ENCODE results near the gene CXCR5.

DNA sequence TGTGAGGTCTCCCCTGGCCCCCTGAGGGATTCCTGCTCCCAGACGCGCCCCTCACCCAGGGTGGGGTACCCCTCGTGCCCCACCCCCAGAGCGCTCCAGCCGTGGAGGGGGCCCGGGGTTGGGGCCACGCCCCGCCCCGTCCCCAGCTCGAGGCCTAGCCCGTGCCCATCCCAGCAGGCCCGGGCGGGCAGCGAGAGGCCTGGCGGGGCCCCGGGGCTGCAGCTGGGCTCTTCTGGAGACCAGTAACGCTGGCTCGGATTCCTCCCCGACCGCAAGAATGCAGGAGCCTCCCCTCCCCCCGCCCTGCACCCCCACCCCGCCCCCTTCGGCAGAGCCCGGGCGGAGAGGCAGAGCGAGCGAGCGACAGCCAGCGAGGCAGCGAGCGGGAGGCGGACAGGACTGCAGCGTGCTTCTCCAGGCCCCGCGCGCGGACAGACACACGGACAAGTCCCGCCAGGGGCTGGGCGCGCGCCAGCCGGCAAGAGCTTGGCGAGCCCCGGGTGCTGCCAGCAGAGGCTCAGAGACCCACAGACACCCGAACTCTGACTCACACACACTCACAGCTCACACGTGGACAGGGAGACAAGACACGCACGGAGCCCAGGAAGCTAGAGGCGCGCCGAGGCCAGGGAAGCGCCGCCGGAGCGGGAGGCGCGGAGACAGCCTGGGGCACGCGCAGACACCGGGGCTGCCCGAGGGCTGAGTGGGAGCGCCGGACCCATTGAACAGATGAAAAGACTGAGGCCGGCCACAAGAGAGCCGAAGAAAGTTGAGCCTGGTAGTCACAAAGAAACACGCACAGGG, 26.8 kb downstream of the CXCR5 start:
- TF ChIP-seq POLR2A (IDR thresholded peaks at IDR 0.05) (no peak), POLR2AphosphoS5 (IDR thresholded peaks at IDR 0.05) (peak; percentile 13 to 73 (median 66))
- TF ChIP-seq, protein P1, sequence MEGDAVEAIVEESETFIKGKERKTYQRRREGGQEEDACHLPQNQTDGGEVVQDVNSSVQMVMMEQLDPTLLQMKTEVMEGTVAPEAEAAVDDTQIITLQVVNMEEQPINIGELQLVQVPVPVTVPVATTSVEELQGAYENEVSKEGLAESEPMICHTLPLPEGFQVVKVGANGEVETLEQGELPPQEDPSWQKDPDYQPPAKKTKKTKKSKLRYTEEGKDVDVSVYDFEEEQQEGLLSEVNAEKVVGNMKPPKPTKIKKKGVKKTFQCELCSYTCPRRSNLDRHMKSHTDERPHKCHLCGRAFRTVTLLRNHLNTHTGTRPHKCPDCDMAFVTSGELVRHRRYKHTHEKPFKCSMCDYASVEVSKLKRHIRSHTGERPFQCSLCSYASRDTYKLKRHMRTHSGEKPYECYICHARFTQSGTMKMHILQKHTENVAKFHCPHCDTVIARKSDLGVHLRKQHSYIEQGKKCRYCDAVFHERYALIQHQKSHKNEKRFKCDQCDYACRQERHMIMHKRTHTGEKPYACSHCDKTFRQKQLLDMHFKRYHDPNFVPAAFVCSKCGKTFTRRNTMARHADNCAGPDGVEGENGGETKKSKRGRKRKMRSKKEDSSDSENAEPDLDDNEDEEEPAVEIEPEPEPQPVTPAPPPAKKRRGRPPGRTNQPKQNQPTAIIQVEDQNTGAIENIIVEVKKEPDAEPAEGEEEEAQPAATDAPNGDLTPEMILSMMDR (IDR thresholded peaks at IDR 0.05 in 8 of 11, conservative IDR thresholded peaks at IDR 0.05 in 3 of 11) = no peak

Data from spleen (tissue), 7 donors.